Activated CD8-positive, alpha-beta memory T cell treated with anti-CD3 and anti-CD28 coated beads for 24 hours (primary cell): ENCODE results near the gene SLC12A7.
"Not testable (repeated sequence)": the region's sequence is repeated elsewhere in the genome, so short reads cannot be mapped to it uniquely, and the experiment has no call there.

Experiments used
- DNase-seq: peaks from one replicate; pipeline ENCODE4 v3.0.0-alpha.2; 2020

SLC12A7 gene

DNA sequence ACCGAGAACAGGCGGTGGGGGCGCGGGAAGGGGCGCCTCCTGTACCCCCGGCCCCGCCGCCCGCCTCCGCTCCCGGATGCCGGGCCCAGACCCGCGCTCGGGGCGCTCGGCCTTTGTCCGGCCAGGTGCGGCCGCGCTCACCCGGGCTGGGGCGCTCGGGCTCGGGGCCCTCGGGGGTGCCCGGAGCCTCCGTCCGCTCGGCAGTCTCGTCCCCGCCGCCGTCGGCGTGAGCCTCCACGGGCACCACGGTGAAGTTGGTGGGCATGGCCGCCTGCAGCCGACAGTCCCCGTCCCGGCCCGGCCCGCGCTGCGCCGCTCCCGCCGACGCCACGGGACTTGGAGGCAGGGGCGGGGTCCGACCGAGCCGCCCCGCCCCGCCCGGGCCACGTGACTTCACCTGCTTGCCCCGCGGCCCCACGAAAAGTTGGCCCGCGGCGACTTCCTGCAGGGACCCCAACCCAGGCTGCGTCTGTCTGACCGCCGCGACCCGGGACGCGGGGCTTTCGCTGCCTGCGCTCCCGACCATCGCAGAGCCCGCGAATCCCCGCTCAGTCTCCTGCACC is at the start of gene SLC12A7:
SLC12A7 (minus strand) TSS at position 337 of the 563 bp plus-strand sequence; CDS start at position 265, 72 bp downstream.
- DNase-seq, result peak; percentile 84

DNA sequence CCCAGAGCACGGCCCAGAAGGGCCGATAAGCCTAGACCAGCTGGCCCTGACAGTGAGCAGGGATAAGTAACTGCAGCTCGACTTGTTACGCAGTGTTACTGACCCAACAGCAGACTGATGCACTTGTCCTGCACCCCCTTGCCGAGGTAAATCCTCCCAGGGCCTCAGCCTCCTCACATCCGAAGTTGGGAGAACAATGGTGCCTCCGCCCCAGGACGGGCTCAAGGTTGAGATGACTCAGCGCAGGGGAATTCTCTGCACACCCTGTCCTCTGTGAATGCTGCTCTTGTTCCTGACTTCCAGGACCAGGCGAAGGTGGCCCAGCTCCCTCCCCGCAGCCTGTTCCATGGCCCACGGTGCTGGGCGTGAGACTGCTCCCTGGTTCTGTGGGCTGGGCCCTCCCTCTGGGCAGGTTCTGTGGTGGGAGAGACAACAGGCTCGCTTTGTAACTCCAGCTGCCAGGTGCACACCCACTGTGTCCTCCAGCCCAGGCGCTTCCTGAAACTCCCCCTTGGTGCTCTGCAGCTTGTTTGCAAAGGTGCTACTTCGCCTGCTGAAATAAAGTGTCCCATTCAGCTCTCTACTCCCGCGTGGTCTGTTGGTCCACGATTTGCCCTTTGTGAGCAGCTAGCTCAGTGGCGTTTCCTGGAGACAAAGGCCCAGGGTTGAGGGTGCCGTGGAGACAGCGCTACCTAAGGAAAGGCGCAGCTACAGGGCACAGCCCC is 49.4 kb upstream of the SLC12A7 start:
- no peak for DNase-seq

DNA sequence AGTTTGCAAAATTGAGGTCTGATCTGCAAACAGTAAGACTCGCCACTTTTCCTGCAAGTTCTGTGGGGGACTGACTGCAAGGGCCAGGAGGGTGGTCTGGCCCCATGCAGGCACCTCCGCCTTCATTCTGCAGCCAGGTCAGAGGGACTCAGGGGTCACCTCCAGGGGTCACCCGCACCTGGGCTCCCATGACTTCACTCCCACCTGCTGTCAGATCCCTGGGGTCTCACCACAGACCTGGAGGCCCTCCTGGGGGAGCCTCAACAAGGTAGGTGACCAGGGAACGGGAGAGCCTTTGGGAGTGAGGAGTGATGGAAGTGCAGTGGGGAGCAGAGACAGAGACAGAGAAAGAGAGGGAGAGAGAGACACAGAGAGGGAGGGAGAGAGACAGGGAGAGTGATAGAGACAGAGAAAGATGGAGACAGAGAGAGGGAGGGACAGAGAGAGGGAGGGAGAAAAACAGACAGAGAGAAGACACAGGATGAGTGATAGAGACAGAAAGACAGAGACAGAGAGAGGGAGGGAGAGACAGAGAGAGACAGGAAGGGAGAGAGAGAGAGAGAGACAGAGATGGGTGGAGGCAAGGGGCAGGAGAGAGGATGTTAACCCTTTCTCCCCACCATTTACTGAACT is 48.0 kb upstream of the SLC12A7 start:
- DNase-seq, result no peak

DNA sequence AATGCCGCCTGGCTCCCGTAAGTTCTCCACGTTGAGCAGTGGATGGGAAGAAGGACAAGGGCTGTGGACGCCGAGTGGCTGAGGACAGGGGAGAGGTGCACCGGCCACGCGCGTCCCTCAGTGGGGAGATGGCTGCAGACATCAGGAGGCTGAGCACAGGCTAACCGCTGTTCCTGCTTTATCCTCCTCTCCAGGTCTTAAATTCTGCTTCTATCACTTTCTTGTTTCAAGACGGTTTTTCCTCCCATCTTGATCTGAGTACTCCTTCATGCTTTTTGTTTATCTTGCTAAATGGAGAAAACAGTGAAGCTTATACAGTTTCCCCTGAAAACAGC is 47.4 kb upstream of the SLC12A7 start:
- DNase-seq, result no peak

DNA sequence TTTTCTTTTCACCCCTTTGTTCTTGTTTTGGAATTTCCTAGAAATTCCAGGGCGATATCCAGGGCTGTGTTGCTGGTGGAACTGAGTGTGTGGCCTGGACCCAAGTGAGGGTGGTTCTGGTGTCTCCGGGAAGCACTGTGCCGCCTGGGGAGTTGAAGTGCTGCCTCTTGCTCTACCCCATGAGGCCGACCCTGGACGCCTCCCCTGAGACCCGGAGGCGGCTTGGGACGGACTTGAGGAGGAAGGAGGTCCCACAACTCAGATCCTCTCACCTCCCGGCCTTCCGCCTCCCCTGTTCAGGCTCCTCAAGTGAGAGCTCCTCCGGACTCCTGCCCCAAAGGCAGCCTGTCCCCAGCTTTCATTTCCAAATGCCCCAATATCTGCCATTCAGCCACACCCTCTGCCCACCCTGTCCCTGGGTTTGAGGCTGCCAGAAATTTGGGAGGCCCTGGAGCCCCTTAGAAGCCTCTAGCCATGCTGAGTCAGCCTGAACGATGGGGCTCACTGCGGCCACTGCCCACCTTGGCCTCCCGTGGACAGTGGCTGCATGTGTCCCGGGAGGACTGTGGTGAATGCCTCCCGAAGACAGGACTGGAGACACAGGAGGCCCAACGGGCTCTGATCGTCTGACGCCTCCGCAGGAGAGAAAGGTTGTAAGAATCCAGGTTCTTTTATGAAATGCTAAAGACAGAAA is 46.9 kb upstream of the SLC12A7 start:
- DNase-seq, result no peak

DNA sequence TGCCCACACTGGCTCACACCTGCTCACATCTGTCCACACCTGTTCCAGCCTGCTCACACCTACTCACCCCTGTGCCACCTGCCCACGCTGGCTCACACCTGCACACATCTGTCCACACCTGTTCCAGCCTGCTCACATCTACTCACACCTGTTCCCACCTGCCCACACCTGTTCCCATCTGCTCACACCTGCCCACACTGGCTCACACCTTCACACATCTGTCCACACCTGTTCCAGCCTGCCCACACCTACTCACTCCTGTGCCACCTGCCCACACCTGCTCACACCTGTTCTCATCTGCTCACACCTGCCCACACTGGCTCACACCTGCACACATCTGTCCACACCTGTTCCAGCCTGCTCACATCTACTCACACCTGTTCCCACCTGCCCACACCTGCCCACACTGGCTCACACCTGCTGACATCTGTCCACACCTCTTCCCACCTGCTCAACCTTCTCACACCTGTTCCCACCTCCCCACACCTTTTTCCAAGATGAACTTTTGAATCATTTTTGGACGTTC is 45.7 kb upstream of the SLC12A7 start:
- not testable (repeated sequence) for DNase-seq

DNA sequence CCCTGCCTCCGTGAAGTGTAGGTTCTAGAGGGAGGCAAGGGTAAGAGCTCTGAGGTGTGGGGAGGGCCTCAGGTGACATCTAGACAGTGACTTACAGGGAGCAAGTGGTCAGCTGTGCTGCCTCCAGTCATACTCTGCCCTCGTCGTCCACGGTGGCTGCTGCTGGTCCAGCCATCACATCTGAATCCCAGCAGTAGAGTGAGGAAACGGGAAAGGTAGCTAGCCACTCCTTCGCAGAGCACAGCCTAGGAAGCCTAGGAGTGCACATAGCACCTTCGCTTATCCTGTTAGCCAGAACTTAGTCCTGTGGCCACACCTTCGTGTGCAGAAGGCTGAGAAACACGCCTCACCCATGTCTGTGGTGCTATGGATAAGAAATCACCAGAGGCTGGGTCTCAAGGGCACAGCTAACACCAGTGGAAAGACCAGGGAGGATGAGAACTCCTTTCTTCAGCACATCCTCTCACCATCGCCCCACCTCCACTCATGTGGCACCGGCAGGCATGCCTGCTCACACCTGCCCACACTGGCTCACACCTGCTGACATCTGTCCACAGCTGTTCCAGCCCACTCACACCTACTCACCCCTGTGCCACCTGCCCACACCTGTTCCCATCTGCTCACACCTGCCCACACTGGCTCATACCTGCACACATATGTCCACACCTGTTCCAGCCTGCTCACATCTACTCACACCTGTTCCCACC is 45.0 kb upstream of the SLC12A7 start:
- no peak for DNase-seq

DNA sequence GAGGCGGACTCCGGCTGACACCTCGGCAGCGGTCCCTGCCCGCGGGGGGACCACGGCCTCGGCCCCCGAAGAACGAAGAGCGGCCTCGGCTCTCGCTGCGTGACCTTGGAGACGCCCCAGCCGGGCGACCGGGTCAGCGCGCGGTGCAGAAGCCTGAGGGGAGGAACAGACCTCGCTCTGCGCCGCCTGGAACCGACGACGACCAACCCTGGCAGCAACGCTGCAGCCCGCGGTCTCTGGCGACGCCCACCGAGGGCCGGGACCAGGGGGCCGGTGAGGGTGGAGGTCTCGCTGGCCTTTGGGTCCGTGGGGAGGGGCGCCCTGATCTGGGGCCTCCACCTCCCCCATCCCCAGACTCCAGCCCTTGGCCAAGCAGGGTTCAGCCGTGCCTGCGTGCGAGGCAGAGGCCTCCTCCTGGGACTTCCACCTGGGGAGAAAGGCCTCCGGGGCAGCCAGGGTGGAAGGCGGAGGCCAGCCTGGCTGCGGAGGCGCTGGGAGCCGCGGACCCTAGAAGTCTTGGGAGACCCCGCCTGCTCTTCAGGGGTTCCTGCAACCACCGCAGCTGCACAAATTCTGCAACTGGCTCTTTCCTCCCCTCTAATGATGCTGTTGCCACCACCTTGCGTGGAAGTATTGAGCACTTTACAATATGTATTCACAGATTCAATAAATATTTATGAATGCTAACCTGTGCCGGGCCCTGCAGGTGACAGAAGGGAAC is 44.3 kb upstream of the SLC12A7 start:
- DNase-seq, result no peak

DNA sequence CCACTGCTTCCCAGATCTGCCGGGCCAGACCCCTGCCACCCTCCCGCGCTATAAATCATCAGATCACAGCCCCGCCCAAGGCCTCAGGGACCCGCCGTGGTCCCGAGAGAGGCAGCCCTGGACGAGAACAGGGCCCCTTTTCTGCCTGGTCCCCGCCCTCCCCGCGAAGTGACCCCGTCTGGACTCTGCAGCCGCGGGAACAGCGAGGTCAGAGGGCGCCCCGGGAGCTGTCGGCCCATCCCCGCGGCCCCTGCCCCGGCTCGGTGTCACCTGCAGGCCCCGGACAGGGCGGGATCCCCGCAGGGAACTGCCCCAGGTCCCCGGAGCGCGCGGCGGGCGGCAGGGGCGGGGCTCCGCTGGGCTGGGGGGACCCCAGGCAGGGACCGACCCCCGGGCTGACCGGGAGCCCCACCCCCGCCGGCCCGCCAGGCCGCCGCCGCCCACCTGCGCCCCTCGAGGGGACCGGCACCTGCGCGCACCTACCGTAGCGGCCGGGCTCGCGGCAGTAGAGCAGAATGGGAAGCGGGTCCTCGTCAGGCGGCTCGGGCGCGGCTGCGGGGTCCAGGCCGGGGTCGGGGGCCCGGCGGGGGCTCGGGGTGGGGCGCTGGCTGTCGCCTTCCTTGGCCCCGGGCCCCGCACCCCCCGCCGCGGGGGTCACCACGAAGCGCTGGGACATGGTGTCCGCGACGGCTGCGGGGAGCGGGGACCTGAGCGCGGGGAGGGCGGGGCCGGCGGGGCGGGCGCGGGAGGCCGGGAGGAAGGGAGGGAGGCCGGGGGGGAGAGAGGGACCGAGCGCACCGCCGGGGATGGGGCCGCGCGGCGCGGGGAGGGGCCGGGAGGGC is 43.5 kb upstream of the SLC12A7 start:
- no peak for DNase-seq

DNA sequence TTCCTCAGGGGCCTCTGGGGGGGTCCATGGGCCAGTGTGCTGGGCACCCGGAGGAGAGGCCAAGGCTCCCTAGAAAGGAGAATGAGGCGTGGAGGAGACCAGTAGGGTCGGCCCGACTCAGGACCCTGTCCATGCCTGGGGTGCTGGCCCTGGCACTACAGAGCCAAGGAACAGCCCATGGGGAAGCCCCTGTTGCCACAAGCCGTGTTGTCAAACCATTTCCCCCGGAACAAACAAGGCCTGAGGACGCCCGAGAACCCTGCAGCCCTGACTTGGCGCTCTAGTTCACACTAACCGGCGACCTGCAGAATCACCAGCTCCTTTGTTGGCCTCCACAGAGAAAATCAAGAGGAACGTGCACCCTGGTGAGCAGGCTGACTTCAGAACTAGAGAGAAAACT is 41.6 kb upstream of the SLC12A7 start:
- peak; percentile 67 for DNase-seq

DNA sequence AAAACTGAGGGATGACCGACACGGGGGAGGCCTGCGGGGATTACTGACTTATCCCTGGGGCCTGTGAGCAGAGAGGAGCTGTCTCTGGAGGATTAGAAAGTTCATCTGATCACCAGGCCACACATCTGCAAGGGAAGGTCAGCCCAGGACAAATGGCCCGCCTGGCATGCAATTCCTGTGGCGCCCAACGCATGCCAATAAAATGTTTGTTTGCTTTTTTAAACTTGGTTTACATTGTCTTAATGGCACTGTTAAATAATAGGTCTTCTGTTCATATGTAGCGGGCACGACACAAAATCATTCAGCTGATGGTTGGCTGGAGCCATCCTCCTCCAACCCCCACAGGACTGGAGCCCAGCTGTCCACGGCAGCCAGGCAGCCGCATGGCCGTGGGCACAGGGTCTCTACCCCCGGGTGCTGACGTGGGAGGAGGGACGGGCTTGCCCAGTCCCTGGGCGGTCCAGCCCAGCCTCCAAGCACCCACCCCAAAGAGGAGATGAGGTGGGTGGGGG is 41.0 kb upstream of the SLC12A7 start:
- DNase-seq, result no peak

DNA sequence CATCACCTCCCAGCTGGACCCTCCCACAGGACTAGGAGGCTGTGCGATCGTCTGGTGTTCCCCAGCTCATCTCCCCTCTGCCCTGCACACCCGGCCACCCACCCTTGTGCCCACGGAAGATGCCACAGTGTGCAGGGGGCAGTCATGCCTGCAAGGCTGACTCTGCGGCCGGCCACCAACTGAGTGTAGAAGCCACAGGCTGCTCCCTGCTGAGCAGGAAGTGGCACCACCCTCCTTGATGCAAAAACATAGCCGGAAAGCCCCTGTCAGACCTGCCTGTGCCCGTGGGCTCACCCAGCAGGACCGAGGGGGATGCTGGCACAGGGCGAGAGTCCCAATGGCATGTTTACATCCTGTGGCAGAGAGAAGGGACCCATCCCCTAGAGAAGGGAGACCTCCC is 40.3 kb upstream of the SLC12A7 start:
- peak; percentile 73 for DNase-seq

DNA sequence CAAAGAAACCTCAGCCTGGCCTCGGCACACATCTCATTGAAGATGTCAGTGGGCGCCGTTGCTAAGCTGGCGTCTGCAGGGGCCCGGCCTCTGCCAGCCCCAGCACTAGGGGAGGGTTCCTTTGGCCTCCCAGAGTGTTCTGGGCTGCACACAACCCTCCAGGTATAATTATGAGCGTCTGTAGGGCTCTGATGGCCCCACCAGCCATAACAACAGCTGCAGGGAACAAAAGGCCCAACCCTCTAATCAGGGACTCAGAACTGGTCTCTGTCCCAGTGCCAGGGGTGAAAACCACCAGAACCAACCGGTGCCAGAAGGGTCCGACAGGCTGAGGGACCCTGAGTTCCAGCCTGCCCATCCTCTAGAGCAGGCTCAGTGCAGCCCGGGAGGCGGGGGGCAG is 39.5 kb upstream of the SLC12A7 start:
- DNase-seq, result no peak

DNA sequence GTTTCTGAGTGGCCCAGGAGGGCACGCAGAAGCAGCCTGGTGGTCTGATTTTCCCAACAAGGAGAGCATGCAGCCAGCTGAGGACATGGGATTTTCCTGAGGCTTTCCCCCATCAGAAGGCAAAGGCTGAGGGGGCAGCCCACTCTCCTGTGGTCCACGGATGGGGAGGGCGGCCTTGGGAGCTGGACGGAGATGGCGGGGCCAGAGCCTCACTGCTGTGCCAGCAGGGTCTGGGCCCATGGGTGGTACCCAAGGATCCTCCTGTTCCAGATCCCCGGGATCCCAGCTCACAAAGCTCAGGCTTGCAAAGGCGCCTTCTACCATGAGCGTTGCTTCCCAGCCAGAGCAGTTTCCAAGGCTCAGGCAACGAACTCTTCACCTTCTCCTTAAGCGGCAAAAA is 39.0 kb upstream of the SLC12A7 start:
- DNase-seq, result no peak

DNA sequence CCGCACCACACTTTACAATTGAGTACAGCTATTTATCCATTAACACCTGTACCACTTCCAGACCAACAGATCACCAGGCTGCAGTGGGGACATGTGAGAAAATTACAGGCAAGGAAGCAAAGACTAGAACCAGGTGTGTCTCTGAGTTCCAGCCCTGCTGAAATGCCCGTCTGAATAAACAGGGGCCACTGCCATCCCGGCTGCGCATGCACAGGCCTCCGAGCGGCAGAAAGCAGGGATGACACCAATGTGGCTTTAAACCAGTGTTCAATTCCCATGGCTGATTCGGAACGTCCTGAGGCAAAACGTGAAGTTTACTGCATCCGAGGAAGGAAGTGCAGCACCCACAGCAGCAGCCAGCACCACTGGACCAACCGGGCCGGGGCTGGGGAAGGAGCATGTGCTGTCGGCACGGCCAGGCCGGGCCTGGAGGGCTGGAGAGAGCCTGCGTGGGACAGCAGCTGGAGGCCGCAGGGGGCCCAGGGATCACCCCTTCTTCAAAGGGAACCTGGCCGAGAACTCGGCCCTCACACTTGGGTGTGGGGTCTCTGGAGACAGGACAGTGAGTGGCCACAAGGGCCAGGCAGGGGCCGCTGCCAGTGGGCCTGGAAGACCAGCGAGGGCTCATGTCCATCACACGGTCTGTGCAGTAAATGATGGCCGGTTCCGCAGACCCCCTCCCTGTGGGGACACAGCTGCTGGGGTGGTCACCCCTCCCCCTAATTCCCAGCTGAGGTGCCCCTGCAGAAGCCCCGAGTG is 33.0 kb upstream of the SLC12A7 start:
- no peak for DNase-seq

DNA sequence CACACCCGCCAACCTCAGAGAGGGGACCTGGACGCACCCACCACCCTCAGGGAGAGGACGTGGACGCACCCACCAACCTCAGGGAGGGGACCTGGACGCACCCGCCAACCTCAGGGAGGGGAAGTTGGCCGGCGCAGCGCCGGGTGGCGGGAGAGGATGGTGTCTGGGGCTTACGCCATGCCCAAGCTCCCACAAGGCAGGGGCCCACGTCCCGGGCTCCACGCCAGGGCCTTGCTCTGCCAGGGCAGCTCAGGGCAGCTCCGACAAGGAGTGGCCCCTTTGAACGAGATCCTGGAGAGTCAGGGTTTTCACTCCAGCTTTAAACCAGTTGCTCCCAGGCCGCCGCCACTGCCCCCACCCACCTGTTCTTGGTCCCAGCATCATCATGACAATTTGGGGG is 32.2 kb upstream of the SLC12A7 start:
- DNase-seq, result no peak

DNA sequence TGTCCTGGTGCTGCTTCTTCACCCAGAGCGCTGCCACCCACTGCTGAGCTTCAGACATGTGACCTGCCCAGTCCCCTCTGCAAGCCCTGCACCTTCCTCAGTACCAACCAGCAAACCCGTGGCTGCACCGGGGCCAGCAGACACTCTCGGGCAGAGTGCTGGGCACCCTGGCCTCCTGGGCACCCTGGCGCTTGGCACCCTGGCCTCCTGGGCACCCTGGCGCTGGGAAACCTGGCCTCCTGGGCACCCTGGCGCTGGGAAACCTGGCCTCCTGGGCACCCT is 31.7 kb upstream of the SLC12A7 start:
- no peak for DNase-seq

DNA sequence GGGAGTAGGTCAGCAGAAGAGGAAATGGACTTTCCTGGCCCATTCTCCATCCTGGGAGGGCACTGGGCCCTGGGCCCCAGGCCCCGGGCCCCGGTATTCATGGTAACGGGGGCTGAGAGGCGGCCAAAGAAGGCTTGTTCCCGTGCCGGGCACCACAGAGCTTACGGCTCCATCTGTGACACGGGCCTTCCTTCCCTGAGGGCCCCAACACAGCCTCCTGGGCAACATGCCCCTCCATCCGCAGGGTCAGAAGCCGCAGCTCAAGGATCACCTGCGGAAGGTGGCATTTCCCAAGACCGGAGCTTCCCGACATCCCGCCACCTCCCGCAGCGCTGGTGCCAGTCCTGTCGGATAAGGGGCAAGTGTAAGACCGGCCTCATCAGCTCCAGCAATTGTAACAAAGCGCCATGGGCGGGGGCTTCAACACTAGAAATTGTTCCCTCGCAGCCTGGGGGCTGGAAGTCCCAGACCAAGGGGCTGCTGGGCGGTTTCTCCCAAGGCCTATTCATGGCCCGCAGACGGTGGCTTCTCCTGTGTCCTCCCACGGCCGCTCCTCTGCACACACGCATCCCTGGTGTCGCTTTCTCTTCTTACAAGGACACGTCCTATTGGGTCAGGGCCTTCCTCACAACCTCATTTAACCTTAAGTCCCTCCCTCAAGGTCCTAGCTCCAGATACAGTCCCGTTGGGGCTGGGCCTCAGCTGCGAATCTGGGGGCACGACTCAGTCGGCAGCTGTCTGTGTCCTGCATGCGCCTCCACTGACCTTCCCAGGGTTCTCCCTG is 31.2 kb upstream of the SLC12A7 start:
- no peak for DNase-seq

DNA sequence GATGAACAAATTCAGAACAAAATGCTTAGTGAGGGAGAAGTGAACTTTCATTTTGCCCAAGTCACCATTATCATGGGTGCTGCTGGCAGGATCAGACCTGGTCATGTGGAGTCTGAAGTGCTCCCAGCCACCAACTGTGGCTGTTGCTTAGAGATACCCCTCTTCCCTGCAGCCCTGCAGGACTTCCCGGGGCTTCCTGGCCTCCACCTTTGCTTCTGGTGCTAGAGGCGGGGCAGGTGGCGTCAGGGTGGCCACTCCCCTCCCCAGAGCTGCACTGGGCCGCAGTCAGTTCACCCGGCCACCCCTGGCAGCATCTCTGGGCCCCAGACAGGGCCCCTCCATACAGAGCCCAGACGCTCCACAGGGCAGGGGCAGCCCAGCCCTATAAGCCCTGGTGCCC is 30.0 kb upstream of the SLC12A7 start:
- no peak for DNase-seq

DNA sequence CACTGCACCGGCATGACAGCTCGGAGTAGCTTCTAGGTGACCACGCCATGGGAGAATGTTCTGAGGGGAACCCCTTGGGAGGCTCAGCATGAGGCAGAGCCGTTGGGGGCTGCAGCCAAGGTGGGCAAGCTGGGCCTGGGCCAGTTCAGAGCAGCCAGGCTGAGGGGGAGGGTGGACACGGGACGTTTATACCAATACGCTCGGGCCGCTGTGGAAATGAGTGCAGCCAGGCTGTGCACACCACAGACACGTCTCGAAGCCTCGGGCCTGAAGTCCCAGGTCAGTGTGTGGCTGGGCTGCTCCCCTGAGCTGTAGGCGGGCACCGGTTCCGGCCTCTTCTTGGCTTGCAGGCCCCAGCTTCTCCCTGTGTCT is 28.9 kb upstream of the SLC12A7 start:
- no peak for DNase-seq
